Retina (tissue), 1 donor: Measurements from ENCODE around the gene ABCB6.

Experiments used
- DNase-seq: peaks from one replicate; pipeline ENCODE4 v3.0.0-alpha.2; 2016

The ABCB6 gene

DNA sequence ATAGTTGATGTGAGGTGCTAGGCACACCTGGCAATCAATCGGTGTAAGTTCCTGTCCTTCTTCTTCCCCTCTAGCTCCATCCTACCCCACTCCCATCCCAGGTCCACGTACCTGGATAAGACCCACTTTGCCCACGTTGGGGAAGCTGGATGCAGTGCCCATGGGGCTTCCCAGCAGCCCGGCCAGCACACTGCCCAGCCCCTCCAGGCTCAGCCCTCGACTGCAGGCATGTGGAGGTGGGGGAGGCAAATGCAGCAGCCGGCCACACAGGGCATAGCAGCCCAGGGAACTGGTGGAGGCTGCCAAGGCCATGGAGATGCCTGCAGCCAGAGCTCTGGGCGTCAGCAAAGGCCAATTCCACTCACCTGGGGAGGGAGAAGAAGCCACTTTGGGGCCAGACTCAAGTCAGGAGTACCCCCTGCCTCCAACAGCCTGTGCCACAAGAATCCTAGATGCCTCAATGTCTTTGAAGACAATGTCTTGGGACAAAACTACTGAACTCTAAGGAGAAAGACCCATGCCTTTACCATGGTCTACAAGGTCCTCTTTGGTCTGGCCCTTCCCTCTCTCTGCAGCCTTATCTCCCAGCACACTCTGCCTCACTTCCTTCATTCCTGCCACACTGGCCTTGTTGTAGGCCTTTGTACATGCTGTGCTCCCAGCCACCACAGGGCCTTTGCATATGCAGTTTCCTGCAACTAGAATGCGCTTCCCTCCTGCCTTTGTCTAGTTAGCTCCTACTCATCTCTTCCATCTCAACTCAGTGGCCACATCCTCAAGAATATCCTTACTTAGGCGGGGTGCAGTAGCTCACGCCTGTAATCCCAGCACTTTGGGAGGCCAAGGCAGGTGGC, 53.5 kb downstream of the ABCB6 start:
- DNase-seq = no peak

- DNase-seq = no peak
Observed at GRCh38 chr2:219163156-219163555, 55.6 kb downstream of the ABCB6 start.

- no peak for DNase-seq
Observed at GRCh38 chr2:219161097-219161496, 57.7 kb downstream of the ABCB6 start.

- peak; percentile 99 for DNase-seq
Observed at GRCh38 chr2:219160186-219161017, 58.4 kb downstream of the ABCB6 start, which contains the start of gene NHEJ1. NHEJ1 (minus strand) TSS chr2:219160815; CDS start chr2:219158362, 2,453 bp downstream.
